BJ (cell line): ENCODE results near the gene ZGPAT. TPM values are rescaled to one million over a fixed set of nuclear protein-coding genes. Genes with fewer than 3 reads are reported as not detected.

Source experiments
- CTCF ChIA-PET: fragments of 350-600 bp; formaldehyde crosslinking; extraction: SDS; loops from one replicate; lab custom pipeline; 2021; ENCODE audit warnings: antibody characterized with exemption, inconsistent platforms; lab: Yijun Ruan, JAX
- POLR2A ChIA-PET: fragments of 300-600 bp; sonication (Branson Sonifier 250); formaldehyde crosslinking; extraction: SDS; loops from one replicate; lab custom pipeline; 2021; ENCODE audit warnings: antibody characterized with exemption; lab: Charles Lee
- DNase-seq: peaks from one replicate; pipeline ENCODE4 v3.0.0-alpha.2; 2011; ENCODE audit warnings: low read depth
- H3K27me3 ChIP-seq: 2 replicates; pipeline ENCODE4 v1.6.0; 2011; ENCODE audit warnings: low read length; ENCODE audit not compliant: control insufficient read depth, insufficient read depth
- H3K36me3 ChIP-seq: 2 replicates; pipeline ENCODE4 v1.5.1; 2011; ENCODE audit warnings: low read length; ENCODE audit not compliant: control insufficient read depth, insufficient read depth
- H3K4me3 ChIP-seq: 2 replicates; pipeline ENCODE4 v1.5.1; 2011; ENCODE audit warnings: low read depth, mild to moderate bottlenecking, control low read depth, low read length
- CTCF ChIP-seq: IDR thresholded peaks from 2 replicates; pipeline ENCODE4 v1.5.1; 2011; ENCODE audit warnings: low read depth, mild to moderate bottlenecking, control low read depth, inconsistent platforms, low read length, moderate library complexity; ENCODE audit not compliant: insufficient read depth
- polyA plus RNA-seq: library from polyadenylated mRNA; depleted of rRNA; stranded (reverse); fragments of >200 nt; gene quantifications from 2 replicates; pipeline ENCODE4 v1.2.3, GENCODE V29; 2011; rRNA removed
- small RNA-seq: library from RNA; depleted of rRNA; stranded (forward); fragments of <200 nt; gene quantifications from one replicate; pipeline ENCODE3, GENCODE V24; 2012; ENCODE audit warnings: low replicate concordance, low read depth; ENCODE audit not compliant: insufficient read length

ZGPAT gene
- polyA plus RNA-seq, 1 experiment = 15.9 TPM

DNA sequence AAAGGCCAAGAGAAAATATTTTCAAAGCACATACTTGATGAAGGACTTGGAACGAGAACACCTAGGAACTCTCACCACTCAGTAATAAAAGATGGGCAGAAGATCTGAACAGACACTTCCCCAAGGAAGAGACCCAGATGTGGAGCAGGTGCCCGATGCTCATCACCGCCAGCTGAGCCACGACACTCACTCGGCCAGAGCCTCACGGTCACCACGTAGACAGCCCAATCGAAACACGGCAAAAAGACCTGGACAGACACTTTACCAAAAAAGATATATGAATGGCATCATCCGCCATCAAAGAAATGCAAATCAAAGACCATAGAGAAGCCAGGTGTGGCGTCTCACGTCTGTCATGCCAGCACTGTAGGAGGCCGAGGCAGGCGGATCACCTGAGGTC, 73.3 kb downstream of the ZGPAT start:
- TF ChIP-seq CTCF = no peak
- no peak overlapping the region for H3K4me3 ChIP-seq
- DNase-seq = no peak
- no peaks in the 10 kb centered on the region for H3K36me3 ChIP-seq
- POLR2A ChIA-PET = no interaction called here
- H3K27me3 ChIP-seq = no peaks in the 10 kb centered on the region
- CTCF ChIA-PET = no interaction called here

DNA sequence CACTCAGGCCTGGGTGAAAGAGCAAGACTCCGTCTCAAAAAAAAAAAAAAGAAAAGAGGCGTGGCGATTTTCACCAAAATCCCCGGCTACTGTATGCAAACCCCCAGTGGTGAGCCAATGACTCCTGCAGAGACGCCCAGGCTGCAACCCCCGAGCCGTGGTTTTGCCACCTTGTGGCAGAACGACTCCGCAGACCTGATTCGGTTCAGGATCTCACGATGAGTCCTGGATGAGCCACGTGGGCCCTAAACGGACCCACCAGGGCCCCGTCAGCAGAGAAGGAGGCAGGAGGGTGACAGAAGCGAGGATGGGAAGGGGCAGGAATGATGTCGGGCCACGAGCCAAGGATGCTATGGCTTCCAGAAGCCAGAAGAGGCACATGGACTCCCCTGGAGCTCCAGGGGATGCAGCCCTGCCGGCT, 74.2 kb downstream of the ZGPAT start:
- ChIA-PET POLR2A (interaction anchor here (0.7 kb wide), 1 partner anchor 14 kb away, joined by 4 read pairs; no protein-coding TSS in a partner anchor), CTCF (no interaction called here)
- no peak for DNase-seq
- no peak for TF ChIP-seq CTCF
- no peaks in the 10 kb centered on the region for H3K27me3 ChIP-seq
- H3K36me3 ChIP-seq = no peaks in the 10 kb centered on the region
- H3K4me3 ChIP-seq = no peak overlapping the region

DNA sequence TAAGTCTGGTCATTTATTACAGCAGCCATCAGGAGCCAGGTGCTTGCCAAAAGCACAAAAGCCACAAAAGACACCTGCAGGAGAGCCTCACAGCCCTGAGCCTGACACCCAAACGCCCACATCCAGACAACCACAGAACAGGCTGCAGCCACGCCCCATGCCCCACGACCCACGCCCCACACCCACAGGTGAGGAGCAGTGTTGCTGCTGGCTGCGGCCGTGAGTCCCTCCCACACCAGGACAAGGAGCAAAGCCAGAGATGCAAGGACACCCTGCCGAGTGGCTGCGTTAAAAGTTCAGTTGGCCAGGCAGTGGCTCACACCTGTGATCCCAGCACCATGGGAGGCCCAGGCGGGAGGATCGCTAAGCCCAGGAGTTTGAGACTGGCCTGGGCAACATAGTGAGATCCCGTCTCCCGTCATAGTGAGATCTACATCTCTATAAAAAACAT, 74.7 kb downstream of the ZGPAT start:
- no peak overlapping the region for H3K4me3 ChIP-seq
- H3K27me3 ChIP-seq = no peaks in the 10 kb centered on the region
- ChIA-PET POLR2A (no interaction called here), CTCF (interaction anchor here (5.2 kb wide), 1 partner anchor 8 kb away, joined by 71 read pairs; no protein-coding TSS in a partner anchor)
- DNase-seq = no peak
- no peaks in the 10 kb centered on the region for H3K36me3 ChIP-seq
- no peak for TF ChIP-seq CTCF

DNA sequence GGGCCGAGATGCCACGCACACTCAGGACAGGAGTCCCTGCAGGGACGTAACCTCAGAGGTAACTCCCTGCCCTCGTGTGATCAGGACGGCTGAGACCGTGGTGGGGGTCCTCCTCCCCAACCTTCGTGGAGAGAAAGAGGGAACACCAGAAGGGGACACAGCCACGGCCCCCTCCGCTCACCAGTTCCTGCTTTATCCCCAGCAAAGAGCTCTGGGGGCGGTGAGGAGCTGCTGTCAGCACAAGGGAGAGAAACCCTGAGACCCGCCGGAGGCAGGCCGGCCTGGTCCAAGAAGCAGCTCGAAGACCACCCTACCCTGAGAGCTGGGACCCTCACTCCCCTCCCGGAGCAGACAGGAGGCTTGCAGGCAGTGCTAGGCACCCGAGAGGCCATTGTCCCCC, 76.1 kb downstream of the ZGPAT start:
- no peaks in the 10 kb centered on the region for H3K36me3 ChIP-seq
- no peak overlapping the region for H3K4me3 ChIP-seq
- ChIA-PET POLR2A (no interaction called here), CTCF (interaction anchor here (0.6 to 5.2 kb wide), 5 partner anchors 10 to 192 kb away, joined by 3 to 71 read pairs (median 9); partner anchors contain the start of gene TPD52L2)
- no peaks in the 10 kb centered on the region for H3K27me3 ChIP-seq
- no peak for DNase-seq
- no peak for TF ChIP-seq CTCF

DNA sequence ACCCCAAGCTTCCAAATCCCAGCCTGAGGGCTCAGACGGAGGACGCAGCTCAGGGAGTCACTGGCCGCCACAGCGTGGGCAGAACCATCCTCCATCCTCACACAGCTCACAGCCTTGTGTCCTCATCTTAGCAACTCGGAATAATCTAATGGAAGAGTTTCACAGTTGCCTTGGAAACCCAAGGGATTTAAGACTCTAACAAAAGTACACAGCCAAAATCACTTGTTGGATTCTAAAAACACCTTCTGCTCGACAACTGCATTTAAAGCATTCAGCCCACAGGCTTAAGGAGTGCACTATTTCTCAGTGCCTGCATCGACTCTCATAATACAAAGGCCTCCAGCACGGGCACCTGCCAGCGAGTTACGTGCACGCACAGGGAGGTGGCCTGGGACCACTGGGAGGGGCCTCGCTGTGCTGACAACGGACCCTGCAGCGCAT, 77.9 kb downstream of the ZGPAT start:
- no peak for TF ChIP-seq CTCF
- H3K4me3 ChIP-seq = no peak overlapping the region
- CTCF ChIA-PET = interaction anchor here (0.9 to 5.2 kb wide), 28 partner anchors 9 to 335 kb away, joined by 3 to 71 read pairs (median 5); partner anchors contain the start of genes ARFRP1, PTK6, TPD52L2 and UCKL1
- no peaks in the 10 kb centered on the region for H3K36me3 ChIP-seq
- POLR2A ChIA-PET = no interaction called here
- H3K27me3 ChIP-seq = no peaks in the 10 kb centered on the region
- no peak for DNase-seq

Small RNAs within 50 kb of the gene (small RNA-seq; reads per million reads assigned to genes)
- not detected for gene LIME1
- not detected for gene TNFRSF6B

Other genes with a start within 250 kb of the ZGPAT start
- not detected in 2 replicates for gene KCNQ2, start 235.4 kb upstream of the ZGPAT start, polyA plus RNA-seq
- gene EEF1A2, start 209.0 kb upstream of the ZGPAT start, polyA plus RNA-seq = 8.3 and 9.4 TPM in 2 replicates
- gene PPDPF, start 187.3 kb upstream of the ZGPAT start, polyA plus RNA-seq = 16.5 and 26.9 TPM in 2 replicates
- gene PTK6, start 170.7 kb upstream of the ZGPAT start, polyA plus RNA-seq = 0.05 and 0.07 TPM in 2 replicates
- gene SRMS, start 160.3 kb upstream of the ZGPAT start, polyA plus RNA-seq = not detected in 2 replicates
- gene FNDC11, start 153.9 kb upstream of the ZGPAT start, polyA plus RNA-seq = 0.26 and 0.76 TPM in 2 replicates
- 4.3 and 7.9 TPM in 2 replicates for gene HELZ2, start 133.8 kb upstream of the ZGPAT start, polyA plus RNA-seq
- gene GMEB2, start 80.9 kb upstream of the ZGPAT start, polyA plus RNA-seq = 5.2 and 7.4 TPM in 2 replicates
- 9.7 and 12.7 TPM in 2 replicates for gene STMN3, start 54.6 kb upstream of the ZGPAT start, polyA plus RNA-seq
- 13.6 and 18.3 TPM in 2 replicates for gene RTEL1, start 49.7 kb upstream of the ZGPAT start, polyA plus RNA-seq
- 2.1 and 3.2 TPM in 2 replicates for gene TNFRSF6B, start 11.4 kb upstream of the ZGPAT start, polyA plus RNA-seq
- 29.3 and 41.9 TPM in 2 replicates for gene ARFRP1, start 63 bp upstream of the ZGPAT start, polyA plus RNA-seq
- gene LIME1, start 28.6 kb downstream of the ZGPAT start, polyA plus RNA-seq = 1.7 and 2.5 TPM in 2 replicates
- 36.6 and 52.0 TPM in 2 replicates for gene SLC2A4RG, start 31.7 kb downstream of the ZGPAT start, polyA plus RNA-seq
- gene ZBTB46, start 123.2 kb downstream of the ZGPAT start, polyA plus RNA-seq = 0.13 and 0.32 TPM in 2 replicates
- not detected in 2 replicates for gene ABHD16B, start 153.5 kb downstream of the ZGPAT start, polyA plus RNA-seq
- 243 and 288 TPM in 2 replicates for gene TPD52L2, start 157.2 kb downstream of the ZGPAT start, polyA plus RNA-seq
- 33.7 and 45.6 TPM in 2 replicates for gene DNAJC5, start 187.1 kb downstream of the ZGPAT start, polyA plus RNA-seq
- 24.0 and 40.1 TPM in 2 replicates for gene UCKL1, start 248.4 kb downstream of the ZGPAT start, polyA plus RNA-seq